GM21576 (cell line): ENCODE data around the gene REEP3.
A peak's percentile ranks its signal among the peaks of the same experiment; 100 is the strongest.
"Not testable (repeated sequence)": the region's sequence is repeated elsewhere in the genome, so short reads cannot be mapped to it uniquely, and the experiment has no call there.

Experiments used
- ATAC-seq: cut with Tn5 transposase; IDR thresholded peaks from one replicate; pipeline ENCODE4 v1.9.1; 2021; ENCODE audit warnings: mild to moderate bottlenecking, moderate library complexity; ENCODE audit not compliant: unreplicated experiment

Gene REEP3

GRCh38 chr10:63520500-63521415 lies at the start of gene REEP3:
Gene REEP3 (plus strand): TSS chr10:63521401. CDS start chr10:63521546, 145 bp downstream.
- ATAC-seq = peak; percentile 67

DNA sequence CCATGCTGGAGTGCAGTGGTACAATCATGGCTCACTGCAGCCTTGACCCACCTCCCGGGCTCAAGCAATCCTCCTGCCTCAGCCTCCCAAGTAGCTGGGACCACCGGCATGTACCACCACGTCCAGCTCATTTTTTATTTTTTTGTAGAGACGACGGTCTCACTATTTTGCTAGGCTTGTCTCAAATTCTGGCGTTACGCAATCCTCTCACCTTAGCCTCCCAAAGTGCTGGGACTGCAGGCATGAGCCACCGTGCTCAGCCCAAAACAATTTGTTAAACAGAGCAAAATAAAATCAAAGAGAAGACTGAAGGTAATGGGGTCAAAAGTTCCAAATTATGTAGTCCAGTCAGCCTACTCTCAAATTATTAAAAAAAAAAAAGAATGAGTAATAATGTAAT lies 46.7 kb upstream of the REEP3 start:
- no peak for ATAC-seq

DNA sequence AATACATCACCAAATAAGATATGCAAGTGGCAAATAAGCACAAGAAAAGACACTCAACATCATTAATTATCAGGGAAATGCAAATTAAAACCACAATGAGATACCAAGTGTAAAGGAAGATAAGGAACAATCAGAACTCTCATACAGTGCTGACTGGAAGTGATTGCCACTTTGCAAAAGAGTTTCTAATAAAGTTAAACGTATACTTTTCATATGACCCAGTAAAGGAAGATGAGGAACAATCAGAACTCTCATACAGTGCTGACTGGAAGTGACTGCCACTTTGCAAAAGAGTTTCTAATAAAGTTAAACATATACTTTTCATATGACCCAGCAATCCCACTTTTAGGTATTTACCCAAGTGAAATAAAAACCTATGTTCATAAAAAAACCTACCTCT lies 43.3 kb upstream of the REEP3 start:
- ATAC-seq = no peak

GRCh38 chr10:63478564-63478963 lies 42.6 kb upstream of the REEP3 start:
- no peak for ATAC-seq

DNA sequence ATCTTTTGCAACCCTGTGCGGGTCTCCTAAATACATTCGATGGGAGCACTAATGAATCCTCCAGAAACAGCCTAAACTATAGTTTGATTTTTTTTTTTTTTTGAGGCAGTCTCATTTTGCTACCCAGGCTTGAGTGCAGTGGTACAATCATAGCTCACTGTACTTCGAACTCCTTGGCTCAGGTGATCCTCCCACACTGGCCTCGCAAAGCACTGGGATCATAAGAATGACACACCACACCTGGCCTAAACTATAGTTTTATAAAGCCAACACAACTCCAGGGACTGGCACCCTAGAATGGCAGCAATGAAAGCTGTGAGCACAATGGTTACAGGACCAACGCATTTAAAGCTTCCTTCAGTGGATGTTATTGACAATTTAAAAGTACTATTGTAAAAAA lies 41.0 kb upstream of the REEP3 start:
- ATAC-seq = no peak

- no peak for ATAC-seq
Observed at GRCh38 chr10:63481815-63482421, 39.3 kb upstream of the REEP3 start.

DNA sequence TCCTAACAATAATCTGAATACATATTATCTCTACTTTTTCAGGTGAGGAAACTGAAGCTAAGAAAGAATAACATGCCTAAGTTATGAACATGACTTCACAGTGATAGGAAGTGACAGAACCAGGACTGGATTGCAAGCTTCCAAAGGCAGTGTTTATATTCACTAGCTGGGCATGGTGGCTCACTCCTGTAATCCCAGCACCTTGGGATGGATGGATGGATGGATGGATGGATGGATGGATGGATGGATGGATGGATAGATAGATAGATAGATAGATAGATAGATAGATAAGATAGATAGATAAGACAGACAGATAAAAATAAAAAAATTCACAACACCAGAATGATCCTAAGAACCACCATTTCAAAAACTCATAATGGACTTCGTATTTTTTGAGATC lies 37.2 kb upstream of the REEP3 start:
- ATAC-seq = no peak

DNA sequence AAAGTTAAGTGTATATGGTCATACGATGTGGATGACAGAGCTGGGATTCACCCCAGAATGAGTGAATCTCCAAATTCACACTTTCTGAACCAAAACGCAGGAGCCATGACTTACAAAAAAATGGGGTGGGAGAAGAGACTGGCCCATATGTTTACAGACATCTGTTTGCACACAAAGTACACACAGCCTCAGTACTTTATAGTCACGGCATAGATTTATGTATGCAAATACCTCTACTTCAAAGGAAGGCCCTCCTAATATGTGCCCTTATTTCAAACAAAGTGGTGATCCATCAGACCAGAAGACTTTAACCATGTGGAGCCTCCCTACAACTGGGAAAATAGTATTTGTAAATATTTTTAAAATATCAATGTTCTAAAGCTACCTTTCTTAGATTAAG lies 33.2 kb upstream of the REEP3 start:
- no peak for ATAC-seq

- ATAC-seq = no peak
Observed at GRCh38 chr10:63489838-63490237, 31.4 kb upstream of the REEP3 start.

- ATAC-seq = no peak
Observed at GRCh38 chr10:63491588-63492316, 29.4 kb upstream of the REEP3 start.

DNA sequence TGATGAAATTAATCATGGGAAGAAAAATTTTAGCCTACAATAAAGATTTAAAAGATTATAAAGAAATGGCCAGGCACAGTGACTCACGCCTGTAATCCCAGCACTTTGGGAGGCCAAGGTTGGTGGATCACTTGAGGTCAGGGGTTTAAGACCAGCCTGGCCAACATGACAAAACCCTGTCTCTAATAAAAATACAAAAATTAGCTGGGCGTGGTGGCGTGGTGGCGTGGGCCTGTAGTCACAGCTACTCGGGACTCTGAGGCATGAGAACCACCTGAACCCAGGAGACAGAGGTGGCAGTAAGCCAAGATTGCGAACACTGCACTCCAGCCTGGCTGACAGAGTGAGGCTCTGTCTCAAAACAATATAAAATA lies 28.9 kb upstream of the REEP3 start:
- not testable (repeated sequence) for ATAC-seq

GRCh38 chr10:63493004-63493403 lies 28.2 kb upstream of the REEP3 start:
- no peak for ATAC-seq

- no peak for ATAC-seq
Observed at GRCh38 chr10:63494951-63495350, 26.2 kb upstream of the REEP3 start.

DNA sequence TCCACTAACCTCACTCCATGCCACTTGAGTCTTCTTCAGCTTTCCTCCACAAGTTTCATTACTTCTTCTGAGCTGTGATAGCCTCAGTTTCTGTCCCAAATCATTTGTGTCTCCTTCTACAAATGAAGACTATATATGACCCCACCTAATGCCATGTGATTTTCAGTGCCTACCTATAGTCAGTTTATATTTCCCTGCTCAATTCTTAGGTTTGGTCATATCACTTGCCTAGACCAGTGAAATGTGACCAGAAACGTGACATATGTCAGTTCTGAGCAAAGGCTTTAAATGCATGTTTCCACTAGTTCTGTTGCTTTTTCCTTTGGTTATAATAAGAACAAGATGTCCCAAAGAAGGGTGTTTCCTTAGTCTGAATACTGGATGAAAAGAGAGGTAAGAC lies 24.6 kb upstream of the REEP3 start:
- no peak for ATAC-seq

DNA sequence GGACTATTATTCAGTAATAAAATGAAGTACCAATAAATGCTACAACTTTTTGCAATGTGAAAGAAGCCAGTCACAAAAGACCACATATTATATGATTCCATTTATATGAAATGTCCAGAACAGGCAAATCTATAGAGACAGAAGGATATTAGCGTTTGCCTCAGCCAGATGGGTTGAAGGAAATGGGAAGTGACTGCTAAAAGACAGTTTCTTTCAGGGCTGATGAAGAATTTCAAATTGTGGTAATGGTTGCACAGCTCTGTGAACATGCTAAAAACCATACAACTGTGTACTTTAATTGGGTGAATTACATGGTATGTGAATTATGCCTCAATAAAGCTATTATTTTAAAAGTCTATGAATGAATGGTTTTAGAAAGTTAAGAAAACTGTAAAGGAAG lies 23.9 kb upstream of the REEP3 start:
- no peak for ATAC-seq

GRCh38 chr10:63498665-63499064 lies 22.5 kb upstream of the REEP3 start:
- ATAC-seq = no peak

GRCh38 chr10:63500551-63500950 lies 20.6 kb upstream of the REEP3 start:
- not testable (repeated sequence) for ATAC-seq

DNA sequence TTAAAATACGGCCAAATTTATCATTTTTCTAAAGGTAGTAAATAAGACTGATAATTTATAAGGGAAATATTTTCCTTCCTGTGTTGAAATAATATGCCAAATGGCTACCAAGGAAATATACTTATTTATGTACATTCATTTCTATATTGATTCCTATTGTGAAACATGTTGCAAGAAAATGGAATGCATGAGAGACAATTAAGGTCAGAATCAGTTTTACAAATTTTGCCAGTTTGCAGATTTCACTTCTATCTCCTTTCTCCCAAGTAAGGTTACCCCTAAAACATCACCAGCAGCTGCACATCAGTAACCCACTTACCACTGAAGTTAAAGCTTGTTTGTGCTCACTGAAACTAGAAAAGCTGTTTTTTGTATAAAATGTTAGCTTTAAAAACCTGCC lies 19.2 kb upstream of the REEP3 start:
- no peak for ATAC-seq

- ATAC-seq = no peak
Observed at GRCh38 chr10:63502832-63503231, 18.4 kb upstream of the REEP3 start.

DNA sequence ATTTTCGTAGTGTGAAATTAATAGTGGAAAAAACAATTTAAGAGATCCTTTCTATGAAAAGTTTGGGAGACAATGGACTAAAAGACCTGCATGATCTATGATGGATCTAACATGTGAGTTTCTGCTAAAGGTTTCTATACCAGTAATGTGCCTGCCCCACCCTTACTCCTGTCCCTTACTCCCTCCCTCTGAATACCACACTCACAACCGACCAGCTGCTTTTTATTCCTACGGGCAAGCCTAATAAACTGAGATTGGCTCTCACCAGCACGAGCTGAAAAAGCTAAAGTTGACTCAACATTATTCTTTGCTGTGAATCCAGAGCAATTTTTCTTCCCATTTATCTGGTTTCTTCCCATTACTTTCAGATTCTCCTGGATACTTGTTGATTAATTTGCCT lies 17.8 kb upstream of the REEP3 start:
- ATAC-seq = no peak

DNA sequence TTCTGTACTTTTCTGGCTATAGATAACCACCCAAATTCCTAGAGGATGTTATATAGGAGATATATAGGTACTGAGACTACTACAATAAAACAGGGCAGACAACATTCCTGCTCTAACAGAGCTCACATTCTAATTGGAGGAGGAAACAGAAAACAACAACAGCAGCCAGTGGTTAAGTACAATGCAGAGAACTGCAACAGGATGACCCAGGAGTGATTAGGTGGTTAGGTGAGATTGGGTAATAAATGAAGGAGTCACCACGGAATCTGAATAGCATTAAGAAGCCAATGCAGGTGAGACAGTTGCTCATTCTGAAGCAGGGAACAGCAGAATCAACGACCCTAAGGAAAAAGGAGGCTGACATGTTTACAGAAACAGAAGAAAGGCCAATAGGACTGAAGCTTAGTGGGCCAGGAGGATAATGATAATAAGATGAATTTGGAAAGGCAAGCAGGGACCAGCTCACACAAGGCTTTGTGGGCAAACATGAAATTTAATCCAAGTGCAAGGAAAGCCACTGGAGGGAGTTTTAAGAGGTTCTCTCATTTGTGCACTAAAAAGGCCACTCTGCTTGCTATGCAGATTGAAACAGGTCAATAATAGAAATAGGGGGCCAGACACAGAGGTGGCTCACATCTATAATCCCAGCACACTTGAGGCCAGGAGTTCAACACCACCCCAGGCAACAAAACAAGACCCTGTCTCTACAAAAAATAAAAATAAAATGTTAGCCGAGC lies 16.9 kb upstream of the REEP3 start:
- no peak for ATAC-seq
